ENCODE data around the gene NES.

- TF ChIP-seq CTCF (IDR thresholded peaks at IDR 0.05) (no peak), POLR2A (IDR thresholded peaks at IDR 0.05) (no peak)
Measured at GRCh38 chr1:156654700-156655099, 22.5 kb downstream of the NES start.

All from thyroid gland (tissue), 4 donors.